GM20000 (cell line): ENCODE measurements around the gene PANK1.

Experiments used
- DNase-seq: peaks from one replicate; pipeline ENCODE4 v3.0.0; 2012; ENCODE audit warnings: low spot score
- TF ChIP-seq, protein P1 (sequence below): IDR thresholded peaks from 2 replicates; pipeline ENCODE4 v1.5.1; 2012; ENCODE audit warnings: mild to moderate bottlenecking, control low read depth; ENCODE audit errors: extremely low read depth, missing control alignments

The PANK1 gene

DNA sequence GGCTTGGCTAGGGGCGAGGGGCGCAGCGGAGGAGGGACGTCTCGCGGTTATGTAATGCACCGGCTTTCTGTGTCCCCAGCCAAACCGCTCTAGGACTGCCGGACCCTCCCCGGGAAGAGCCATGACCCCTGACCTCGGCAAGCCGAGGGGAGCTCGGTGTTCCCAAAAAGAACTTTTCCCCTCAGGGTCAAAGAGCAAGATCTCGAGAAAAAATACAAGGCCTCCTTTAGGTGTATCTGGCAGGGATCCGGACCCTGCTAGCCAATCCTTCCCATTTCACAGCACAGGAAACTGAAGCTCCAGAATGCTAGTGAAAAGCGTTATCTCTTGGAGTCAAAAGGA, 109.1 kb downstream of the PANK1 start:
- TF ChIP-seq, protein P1, sequence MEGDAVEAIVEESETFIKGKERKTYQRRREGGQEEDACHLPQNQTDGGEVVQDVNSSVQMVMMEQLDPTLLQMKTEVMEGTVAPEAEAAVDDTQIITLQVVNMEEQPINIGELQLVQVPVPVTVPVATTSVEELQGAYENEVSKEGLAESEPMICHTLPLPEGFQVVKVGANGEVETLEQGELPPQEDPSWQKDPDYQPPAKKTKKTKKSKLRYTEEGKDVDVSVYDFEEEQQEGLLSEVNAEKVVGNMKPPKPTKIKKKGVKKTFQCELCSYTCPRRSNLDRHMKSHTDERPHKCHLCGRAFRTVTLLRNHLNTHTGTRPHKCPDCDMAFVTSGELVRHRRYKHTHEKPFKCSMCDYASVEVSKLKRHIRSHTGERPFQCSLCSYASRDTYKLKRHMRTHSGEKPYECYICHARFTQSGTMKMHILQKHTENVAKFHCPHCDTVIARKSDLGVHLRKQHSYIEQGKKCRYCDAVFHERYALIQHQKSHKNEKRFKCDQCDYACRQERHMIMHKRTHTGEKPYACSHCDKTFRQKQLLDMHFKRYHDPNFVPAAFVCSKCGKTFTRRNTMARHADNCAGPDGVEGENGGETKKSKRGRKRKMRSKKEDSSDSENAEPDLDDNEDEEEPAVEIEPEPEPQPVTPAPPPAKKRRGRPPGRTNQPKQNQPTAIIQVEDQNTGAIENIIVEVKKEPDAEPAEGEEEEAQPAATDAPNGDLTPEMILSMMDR, result no peak
- no peak for DNase-seq

DNA sequence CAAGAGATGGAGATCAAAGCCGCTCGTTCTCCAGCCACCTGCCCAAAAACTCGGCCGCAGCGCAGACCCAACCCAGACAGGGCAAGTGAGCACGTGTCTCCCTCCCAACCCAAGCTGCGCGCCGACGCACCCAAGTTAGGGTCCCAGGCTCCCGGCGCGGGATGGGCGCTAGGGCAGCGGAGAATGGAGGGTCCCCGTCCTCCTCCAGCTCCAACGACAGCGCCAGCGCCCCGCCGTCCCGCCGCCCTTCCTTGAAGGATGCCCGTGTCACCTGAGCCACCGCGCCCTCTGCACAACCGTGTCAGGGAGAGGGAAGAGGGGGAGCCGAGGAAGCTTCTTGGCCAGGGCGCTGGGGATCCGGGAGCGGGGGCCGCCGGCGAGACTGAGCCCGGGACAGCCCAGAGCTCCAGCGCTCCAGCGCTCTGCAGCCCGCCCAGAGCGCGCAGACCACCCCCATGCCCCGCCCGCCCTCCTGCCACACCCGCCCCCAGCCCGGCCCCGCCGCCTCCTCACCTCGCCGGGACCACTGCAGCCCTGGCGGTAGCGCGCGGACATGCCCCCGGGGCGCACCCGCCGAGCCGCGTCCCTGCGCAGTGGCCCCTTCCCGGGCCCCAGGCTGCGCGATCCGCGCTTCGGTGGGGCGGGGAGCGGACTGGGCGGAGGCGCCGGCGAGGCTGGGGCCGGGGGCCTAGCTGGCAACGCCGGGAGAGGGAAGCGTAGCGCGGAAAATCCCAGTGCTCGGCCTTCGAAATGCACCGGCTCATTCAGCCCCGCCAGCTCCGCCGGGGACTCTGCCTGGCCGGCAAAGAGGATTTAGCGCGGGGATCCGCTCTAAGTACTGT, 109.7 kb downstream of the PANK1 start, which contains the start of gene SLC16A12:
TSS of gene SLC16A12 (minus strand) at position 424 of the 842 bp plus-strand sequence. CDS start 73,016 bp downstream, outside the sequence.
- TF ChIP-seq, protein P1, result no peak
- DNase-seq, result peak; percentile 44

- DNase-seq, result no peak
- TF ChIP-seq, protein P1, result no peak
These were observed 110.2 kb downstream of the PANK1 start for GRCh38 chr10:89534826-89535166.
